HG03280 (cell line): ENCODE measurements around the gene DBNDD1.
A peak's percentile ranks its signal among the peaks of the same experiment; 100 is the strongest.
"Not testable (repeated sequence)": the region's sequence is repeated elsewhere in the genome, so short reads cannot be mapped to it uniquely, and the experiment has no call there.

ENCODE experiments used
- ATAC-seq: cut with Tn5 transposase; IDR thresholded peaks from one replicate; pipeline ENCODE4 v1.9.1; 2021; ENCODE audit warnings: mild to moderate bottlenecking, moderate library complexity; ENCODE audit not compliant: unreplicated experiment

Gene DBNDD1

GRCh38 chr16:89994389-89994720 lies 24.9 kb downstream of the DBNDD1 start:
- no peak for ATAC-seq

- no peak for ATAC-seq
These were observed 25.3 kb downstream of the DBNDD1 start for GRCh38 chr16:89993971-89994370.

- ATAC-seq, result no peak
These were observed 25.9 kb downstream of the DBNDD1 start for GRCh38 chr16:89993377-89993776.

GRCh38 chr16:89990799-89991198 lies 28.5 kb downstream of the DBNDD1 start:
- no peak for ATAC-seq

GRCh38 chr16:89988951-89989350 lies 30.3 kb downstream of the DBNDD1 start:
- no peak for ATAC-seq

GRCh38 chr16:89987169-89987568 lies 32.1 kb downstream of the DBNDD1 start:
- ATAC-seq, result no peak

- ATAC-seq, result no peak
These were observed 32.7 kb downstream of the DBNDD1 start for GRCh38 chr16:89986600-89986999.

GRCh38 chr16:89985219-89985618 lies 34.0 kb downstream of the DBNDD1 start:
- no peak for ATAC-seq

GRCh38 chr16:89984216-89984615 lies 35.0 kb downstream of the DBNDD1 start:
- ATAC-seq, result no peak

- ATAC-seq, result no peak
These were observed 35.7 kb downstream of the DBNDD1 start for GRCh38 chr16:89983536-89983935.

- ATAC-seq, result no peak
These were observed 36.9 kb downstream of the DBNDD1 start for GRCh38 chr16:89982318-89982717.

- ATAC-seq, result peak; percentile 84
These were observed 37.8 kb downstream of the DBNDD1 start for GRCh38 chr16:89981414-89981813.

- ATAC-seq, result no peak
These were observed 44.4 kb downstream of the DBNDD1 start for GRCh38 chr16:89974870-89975269.

GRCh38 chr16:89973654-89974335 lies 45.5 kb downstream of the DBNDD1 start:
- no peak for ATAC-seq

GRCh38 chr16:89973235-89973634 lies 46.0 kb downstream of the DBNDD1 start:
- ATAC-seq, result peak; percentile 2

- ATAC-seq, result peak; percentile 93
These were observed 46.7 kb downstream of the DBNDD1 start for GRCh38 chr16:89972244-89973234.

GRCh38 chr16:89971495-89972243 lies 47.6 kb downstream of the DBNDD1 start:
- ATAC-seq, result no peak

- no peak for ATAC-seq
These were observed 49.4 kb downstream of the DBNDD1 start for GRCh38 chr16:89969741-89970410.

GRCh38 chr16:89968074-89968473 lies 51.2 kb downstream of the DBNDD1 start:
- not testable (repeated sequence) for ATAC-seq

GRCh38 chr16:89967436-89967835 lies 51.8 kb downstream of the DBNDD1 start:
- ATAC-seq, result not testable (repeated sequence)

GRCh38 chr16:89966756-89967155 lies 52.5 kb downstream of the DBNDD1 start:
- no peak for ATAC-seq
